IPS-NIHi7 (cell line): Measurements from ENCODE around the gene LTB.

Experiments used
- DNase-seq: peaks from one replicate; pipeline ENCODE4 v3.0.0; 2012; ENCODE audit warnings: mixed read lengths; ENCODE audit errors: extremely low spot score

Gene LTB, protein sequence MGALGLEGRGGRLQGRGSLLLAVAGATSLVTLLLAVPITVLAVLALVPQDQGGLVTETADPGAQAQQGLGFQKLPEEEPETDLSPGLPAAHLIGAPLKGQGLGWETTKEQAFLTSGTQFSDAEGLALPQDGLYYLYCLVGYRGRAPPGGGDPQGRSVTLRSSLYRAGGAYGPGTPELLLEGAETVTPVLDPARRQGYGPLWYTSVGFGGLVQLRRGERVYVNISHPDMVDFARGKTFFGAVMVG

GRCh38 chr6:31582230-31582643 lies at the start of gene LTB:
Gene LTB (minus strand): TSS chr6:31582424. CDS start chr6:31582417, 7 bp downstream.
- no peak for DNase-seq

GRCh38 chr6:31631681-31632278 lies 49.6 kb upstream of the LTB start:
- no peak for DNase-seq

DNA sequence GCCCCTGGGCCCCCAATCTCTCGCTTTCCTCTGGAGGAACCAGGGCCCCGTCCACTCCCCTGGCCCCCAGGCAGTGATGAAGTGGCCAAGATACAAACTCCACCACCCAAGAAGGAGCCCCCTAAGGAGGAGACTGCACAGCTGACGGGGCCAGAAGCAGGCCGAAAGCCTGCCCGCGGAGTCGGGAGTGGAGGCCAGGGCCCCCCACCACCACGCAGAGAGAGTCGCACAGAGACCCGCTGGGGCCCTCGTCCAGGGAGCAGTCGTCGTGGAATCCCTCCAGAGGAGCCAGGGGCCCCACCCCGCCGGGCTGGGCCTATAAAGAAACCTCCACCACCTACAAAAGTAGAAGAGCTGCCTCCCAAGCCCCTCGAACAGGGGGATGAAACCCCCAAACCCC lies 49.0 kb upstream of the LTB start:
- DNase-seq = no peak

DNA sequence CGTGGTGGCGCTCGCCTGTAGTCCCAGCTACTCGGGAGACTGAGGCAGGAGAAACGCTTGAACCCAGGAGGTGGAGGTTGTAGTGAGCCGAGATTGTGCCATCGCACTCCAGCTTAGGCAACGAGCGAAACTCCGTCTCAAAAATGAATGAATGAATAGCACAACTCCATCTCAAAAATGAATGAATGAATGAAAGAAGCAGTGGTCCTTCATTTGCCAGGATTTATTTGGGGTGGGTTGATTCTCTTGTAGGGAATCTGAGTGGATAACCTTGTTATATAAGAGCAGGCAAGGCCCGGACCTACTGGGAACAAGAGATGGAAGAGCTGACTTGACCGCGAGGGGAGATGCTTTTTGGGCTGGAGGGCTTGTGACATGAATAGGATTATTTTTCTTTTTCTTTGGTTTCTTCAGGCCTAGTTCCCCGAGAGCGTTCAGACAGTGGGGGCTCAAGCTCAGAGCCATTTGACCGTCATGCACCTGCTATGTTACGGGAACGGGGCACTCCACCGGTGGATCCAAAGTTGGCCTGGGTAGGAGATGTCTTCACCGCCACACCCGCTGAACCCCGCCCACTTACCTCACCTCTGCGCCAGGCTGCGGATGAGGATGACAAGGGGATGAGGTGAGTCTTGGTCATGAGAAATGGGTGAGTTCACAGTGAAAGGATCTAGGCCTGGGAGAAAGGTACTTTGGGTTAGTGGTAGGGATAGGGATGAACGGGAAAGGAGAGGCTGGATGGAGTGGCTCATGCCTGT lies 48.1 kb upstream of the LTB start:
- no peak for DNase-seq

- DNase-seq = no peak
Measured at GRCh38 chr6:31629014-31629413, 46.8 kb upstream of the LTB start.

DNA sequence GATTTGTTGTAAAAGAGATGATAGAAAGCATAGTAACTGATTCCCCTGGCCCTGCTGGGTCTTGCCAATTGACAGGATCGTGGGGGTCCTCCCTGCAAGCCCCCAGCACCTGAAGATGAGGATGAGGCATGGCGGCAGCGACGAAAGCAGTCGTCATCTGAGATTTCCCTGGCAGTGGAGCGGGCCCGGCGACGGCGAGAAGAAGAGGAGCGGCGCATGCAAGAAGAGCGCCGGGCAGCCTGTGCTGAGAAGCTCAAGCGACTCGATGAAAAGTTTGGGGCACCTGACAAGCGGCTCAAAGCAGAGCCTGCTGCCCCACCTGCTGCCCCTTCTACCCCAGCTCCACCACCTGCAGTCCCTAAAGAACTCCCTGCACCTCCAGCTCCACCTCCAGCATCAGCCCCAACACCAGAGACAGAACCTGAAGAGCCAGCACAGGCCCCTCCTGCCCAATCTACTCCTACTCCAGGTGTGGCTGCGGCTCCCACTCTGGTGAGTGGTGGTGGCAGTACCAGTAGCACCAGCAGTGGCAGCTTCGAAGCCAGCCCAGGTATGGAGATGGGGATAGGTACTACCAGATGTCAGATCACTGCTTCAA lies 45.6 kb upstream of the LTB start:
- no peak for DNase-seq

DNA sequence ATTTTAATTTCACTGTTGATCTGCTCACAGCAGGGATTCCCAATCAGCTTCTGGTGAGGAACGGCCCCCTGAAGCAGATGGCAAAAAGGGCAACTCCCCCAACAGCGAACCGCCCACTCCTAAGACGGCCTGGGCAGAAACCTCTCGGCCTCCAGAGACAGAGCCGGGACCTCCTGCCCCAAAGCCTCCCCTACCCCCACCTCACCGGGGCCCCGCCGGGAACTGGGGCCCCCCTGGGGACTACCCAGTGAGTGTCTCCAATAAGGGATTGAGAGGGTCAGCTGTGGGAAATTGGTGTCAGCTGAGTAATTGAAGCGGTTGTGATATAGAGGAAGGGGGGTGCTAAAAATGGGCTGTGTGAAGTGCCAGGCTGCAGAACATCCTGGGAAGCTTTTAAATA lies 44.7 kb upstream of the LTB start:
- DNase-seq = no peak

GRCh38 chr6:31624070-31624469 lies 41.8 kb upstream of the LTB start:
- DNase-seq = no peak

DNA sequence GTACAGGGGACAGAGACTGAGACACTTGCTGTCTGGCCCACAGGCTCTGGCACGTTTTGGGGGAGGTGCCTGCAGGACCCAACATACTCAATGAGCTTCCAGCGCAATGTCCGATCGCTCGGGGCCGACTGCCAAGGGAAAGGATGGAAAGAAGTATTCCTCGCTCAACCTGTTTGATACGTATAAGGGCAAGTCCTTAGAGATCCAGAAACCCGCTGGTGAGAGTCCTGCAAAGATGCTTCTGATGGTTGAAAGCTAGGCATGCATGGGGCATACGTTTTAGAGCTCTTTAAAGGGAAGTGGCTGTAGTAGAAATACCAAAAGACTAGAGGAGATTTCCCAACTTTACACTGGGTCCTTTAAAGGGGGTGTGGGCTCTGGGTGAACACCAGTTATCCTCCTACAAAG lies 40.5 kb upstream of the LTB start:
- no peak for DNase-seq

DNA sequence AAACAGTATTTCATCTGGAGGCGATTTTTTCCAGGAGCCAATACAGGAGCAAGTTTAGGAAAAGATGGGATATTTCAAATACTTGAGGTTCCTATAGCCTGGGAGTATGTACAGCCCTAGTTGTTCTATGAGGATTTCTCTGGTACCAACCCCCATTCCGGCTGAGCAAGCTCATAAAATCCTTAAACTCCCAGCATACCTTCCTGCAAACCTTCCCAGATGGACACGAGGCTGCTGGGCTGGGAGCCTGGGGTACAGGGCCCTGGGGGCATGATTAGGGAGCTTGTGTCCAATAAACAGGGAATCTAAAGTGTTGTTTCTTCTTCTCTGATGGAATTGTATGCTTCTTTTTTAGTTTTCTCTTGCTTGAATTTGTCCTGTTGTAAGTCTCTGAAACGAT lies 39.8 kb upstream of the LTB start:
- DNase-seq = no peak

DNA sequence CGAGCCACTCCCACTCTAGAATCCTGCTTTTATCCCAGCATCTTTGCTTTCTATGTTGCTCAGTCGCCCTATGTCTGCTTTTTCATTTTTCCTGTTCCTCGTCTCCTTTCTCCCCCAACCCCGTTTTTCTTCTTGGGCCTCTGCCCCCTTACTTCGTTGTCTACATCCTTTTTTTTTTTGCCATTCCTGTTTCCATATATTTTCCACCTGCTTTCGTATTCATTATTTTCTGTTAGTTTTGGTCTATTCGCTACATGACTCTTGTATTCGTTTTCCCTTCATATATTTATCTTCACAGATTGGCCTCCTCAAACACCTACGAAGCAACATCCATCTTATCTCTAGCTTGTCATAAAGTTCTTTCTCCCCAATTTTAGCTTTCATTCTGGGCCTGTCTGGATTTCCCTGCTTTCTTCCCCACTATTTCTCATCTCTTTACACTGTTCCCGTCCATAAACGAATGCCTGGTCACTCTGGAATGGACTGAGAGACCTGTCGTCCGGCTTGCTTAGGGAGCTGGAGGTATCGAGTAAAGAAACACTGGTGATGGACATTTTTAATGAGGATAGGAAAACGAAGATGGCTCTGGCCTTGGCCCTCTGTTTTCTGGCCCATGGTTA lies 39.2 kb upstream of the LTB start:
- DNase-seq = no peak

DNA sequence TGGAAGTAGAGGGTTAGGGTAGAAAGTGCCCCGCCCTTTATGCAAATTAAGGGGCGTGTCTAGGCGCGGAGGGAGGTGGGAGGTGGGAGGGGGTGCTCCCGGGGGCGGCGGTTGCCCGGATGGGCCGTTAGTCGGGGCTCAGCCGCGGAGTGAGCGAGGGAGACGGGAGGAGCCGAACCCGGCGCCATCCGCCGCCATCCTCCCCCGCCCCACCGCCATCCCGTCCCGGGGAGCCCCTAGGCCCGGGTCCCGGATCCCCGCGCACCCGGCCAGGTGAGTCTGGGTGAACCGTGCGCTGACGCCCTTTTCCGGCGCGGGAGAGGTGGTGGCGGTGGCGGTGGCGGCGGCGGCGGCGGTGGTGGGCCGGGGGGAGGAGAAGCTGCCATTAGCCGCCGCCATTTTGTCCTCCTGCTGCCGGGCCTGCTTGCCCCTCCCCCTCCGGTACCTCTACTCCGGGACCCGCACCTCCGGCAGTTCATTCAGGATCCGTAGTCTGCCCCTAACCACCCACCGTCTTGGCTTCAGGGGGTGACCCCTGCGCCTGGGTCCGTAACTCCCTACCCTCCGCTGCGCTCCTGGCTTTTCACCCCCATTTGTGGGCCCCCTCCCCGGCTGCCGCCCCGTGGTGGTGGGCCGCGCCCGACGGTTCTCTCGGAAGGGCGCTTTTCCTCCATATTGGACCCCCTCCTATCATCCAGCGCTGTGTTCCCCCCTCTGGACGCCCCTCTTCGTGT lies 38.5 kb upstream of the LTB start, which contains the start of gene PRRC2A:
TSS of gene PRRC2A (plus strand) at position 130 of the 734 bp plus-strand sequence. CDS start 2,075 bp downstream, outside the sequence.
- DNase-seq = peak; percentile 96

- peak; percentile 91 for DNase-seq
Measured at GRCh38 chr6:31619805-31620585, 37.8 kb upstream of the LTB start.

DNA sequence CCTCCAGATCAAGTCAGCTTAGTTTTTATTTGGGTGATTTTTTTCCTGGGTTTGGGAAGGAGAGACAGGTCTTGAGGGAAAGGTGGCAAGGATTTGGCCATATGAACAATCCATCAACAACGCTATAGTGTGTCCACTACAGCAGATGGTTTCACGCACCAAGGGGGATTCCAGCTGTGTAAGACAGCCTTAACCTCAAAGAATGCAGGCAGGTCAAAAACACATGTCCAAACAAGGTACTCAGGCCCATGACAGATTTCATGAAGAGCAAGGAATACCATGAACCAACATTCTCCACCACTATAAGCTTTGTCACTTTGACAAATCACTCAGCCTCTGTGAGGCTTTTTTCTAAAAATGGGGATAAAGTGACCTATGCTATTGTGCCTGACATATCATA lies 34.8 kb upstream of the LTB start:
- DNase-seq = no peak

DNA sequence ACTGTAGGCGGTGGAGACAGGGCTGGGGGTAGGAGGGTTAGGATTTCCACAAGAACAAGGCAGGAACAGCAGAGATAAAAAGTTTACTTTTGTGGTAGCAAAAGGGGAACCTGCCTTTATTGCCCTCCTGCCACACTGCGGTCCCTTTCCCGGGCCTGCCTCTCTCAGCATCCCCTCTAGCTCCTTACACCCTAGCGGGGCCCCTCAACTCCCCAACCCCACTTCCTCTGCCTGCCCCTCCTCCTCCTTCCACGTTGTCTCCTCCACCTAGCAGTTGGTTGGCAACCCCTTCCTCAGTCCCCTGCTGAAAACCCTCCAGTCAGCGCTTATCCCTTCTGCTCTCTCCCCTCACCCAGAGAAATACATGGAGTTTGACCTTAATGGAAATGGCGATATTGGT lies 33.5 kb upstream of the LTB start:
- no peak for DNase-seq

DNA sequence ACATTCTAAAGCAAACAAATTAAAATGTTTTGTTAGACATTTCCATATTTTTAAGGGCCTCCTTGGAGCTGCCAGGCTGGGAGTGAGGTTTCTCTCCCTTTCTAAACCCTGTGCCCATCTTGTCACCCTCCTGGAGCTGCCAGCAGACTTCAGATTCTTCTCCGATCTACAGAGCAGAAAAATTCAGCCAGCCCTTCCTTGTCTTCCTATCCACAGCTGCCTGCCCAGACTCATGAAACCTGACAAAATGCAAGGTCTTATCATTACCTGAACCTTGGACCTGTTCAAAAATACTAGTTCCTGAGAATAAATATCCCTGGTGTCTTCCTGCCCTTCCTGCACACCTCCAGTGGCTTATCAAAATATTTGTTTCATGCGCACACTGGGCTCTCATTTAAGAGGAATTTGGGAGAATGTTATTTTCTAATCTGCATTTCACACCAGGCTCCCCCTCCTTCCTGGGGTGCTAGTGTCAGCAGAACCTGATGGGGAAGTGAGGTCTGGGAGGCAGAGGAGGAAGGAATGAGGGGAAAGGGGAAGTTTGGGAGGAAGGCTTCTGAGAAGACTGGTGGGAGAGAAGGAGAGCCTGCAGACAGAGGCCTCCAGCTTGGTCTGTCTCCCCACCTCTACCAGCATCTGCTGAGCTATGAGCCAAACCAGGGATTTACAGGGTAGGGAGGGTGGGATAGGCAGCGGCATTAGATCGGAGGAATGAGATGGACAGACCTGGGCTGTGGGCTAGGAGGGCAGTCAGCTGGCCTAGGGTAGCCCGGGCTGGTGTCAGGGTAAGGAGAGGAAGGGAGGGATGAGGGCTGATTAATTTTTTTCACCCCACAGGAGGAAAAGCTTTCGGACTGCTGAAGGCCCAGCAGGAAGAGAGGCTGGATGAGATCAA lies 32.7 kb upstream of the LTB start, which contains the start of gene AIF1:
TSS of gene AIF1 (plus strand) at position 551 of the 895 bp plus-strand sequence. CDS start at position 647, 96 bp downstream.
- no peak for DNase-seq

DNA sequence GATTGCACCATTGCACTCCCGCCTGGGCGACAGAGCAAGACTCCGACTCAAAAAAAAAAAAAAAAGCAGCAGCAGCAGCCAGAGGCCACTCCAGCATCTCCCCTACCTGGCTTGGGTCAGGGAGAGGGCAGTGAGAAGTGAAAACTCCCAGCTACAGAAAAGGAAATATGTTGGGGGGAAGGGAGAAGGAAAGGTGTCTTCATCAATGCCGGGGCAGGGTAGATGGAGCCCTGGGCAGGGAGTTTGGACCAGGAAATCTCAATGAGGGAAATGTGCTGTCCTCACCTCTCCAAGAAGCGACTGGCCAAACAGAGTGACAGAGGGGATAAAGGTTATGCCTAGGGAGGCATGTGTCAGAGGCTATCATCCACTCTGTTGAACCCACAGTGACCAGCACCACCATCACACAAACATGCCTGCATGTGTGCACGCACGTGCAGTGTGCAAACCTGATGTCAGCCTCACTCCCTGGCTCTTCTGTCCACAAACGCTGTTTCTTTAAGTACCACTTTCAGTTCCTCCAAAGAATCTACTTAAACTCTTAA lies 31.9 kb upstream of the LTB start:
- no peak for DNase-seq

DNA sequence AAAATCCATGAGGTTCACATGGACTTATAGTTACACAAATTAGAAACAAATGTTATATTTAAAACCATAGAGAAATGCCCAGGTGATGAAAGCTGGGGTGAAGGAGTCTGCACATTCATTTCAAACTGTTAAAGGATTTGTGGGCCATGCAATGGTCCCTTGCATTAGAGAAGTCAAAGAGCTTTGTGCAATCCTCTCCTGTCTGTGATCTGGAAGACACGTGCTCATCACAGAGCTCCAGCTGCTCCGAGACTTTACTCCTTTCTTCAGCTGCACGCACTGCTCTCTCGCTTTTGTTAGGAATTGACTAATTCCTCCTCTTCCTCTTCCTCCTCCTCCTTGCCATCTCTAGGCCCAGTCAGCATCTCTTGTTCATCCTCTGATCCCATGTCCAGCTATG lies 28.7 kb upstream of the LTB start:
- no peak for DNase-seq
